HepG2 (cell line): ENCODE data around the gene HEY2.

Experiments used
- CEBPB ChIP-seq: IDR thresholded peaks from 2 replicates; pipeline ENCODE4 v1.6.1; 2011; ENCODE audit warnings: low read depth, low read length, improper control_type of control experiment, borderline replicate concordance
- CTCF ChIP-seq: sonication (generic); formaldehyde crosslinking; IDR thresholded peaks from 2 replicates; pipeline ENCODE4 v1.5.0; 2020; ENCODE audit warnings: mild to moderate bottlenecking, missing genetic modification reagents, moderate library complexity
- POLR2AphosphoS5 ChIP-seq: IDR thresholded peaks from 2 replicates; pipeline ENCODE4 v1.6.1; 2012; ENCODE audit warnings: low read depth, low read length
- ZNF350 ChIP-seq: sonication (generic); formaldehyde crosslinking; IDR thresholded peaks from 2 replicates; pipeline ENCODE4 v1.4.0; 2020; ENCODE audit warnings: mild to moderate bottlenecking, low read depth, missing genetic modification reagents, borderline replicate concordance

DNA sequence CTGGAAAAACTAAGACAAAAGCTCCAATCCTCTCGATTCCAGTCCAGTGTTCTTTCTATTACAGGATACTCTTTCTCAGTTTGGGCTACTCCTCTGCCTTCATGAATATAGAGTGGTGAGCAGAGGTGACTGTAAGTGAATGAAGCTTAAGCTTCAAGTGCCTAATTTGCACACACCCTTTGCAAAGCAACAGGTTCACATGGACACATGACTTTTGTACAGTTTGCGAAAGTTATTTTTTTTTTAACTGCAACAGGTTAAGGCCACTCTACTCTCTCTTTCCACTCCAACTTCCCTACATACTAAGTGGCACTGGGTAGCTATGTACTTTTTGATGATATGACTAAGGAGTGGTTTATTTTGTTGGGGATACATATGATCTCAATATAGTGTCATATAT, 19.4 kb upstream of the HEY2 start:
- TF ChIP-seq POLR2AphosphoS5 (no peak), CTCF (no peak), ZNF350 (CRISPR knock-in tag) (no peak), CEBPB (no peak)
